Measurements from ENCODE around the gene COIL.

COIL gene

DNA sequence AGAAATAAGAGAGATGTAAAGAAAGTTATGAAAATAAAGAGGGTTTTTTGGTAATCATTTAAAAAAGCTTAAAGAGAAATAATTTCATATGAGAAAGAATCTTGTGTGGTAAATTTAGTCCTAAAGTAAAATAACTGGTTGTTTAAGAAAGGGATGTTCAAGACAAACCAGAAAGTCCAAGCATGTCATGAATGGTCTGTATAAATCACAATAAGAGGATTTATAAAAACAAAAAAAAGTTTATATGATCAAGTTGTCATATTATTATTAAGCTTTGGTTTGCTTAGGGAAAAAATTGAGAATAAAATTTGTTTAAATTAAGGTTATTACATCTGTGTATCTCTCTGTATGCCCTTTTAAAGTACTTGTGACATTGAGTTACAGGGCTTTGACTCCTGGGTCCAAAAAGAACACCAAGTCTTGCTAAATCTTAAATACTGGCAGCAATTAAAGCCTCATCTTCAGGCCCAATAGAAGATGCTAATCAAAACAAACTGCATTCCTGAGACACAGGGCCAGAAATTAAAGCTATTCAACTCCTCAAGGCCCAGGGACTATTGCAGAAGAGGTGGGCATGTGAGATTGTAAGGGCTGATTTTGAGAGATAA lies 31.4 kb downstream of the COIL start:
- H3K4me3 ChIP-seq (ENCODE audit: low read depth, low read length), result no peak overlapping the region
- TF ChIP-seq, protein P1, sequence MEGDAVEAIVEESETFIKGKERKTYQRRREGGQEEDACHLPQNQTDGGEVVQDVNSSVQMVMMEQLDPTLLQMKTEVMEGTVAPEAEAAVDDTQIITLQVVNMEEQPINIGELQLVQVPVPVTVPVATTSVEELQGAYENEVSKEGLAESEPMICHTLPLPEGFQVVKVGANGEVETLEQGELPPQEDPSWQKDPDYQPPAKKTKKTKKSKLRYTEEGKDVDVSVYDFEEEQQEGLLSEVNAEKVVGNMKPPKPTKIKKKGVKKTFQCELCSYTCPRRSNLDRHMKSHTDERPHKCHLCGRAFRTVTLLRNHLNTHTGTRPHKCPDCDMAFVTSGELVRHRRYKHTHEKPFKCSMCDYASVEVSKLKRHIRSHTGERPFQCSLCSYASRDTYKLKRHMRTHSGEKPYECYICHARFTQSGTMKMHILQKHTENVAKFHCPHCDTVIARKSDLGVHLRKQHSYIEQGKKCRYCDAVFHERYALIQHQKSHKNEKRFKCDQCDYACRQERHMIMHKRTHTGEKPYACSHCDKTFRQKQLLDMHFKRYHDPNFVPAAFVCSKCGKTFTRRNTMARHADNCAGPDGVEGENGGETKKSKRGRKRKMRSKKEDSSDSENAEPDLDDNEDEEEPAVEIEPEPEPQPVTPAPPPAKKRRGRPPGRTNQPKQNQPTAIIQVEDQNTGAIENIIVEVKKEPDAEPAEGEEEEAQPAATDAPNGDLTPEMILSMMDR (IDR thresholded peaks at IDR 0.05; ENCODE audit: low read depth, low read length, missing control alignments), result no peak
- no peak for DNase-seq (ENCODE audit: low read depth)
- in situ Hi-C loops (cut with HindIII; ENCODE audit: low sequenced_read_pairs), result no loop called here

DNA sequence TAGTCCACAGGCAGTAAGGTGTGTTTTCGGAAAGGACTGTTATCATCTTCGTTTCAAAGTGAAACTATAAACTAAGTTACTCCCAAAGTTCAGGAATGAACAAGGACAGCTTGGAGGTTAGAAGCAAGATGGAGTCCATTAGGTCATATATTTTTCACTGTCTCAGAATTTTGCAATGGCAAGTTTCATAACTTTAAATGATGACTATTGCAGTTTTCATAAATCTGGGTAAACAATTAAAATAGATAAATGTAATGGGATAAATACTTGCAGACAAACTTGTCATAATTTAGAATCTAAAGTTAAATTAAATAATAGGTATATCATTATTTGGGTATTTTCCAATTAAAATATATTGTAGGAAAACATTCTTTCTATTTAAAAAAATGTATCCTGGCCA lies 32.3 kb downstream of the COIL start:
- H3K4me3 ChIP-seq (ENCODE audit: low read depth, low read length), result no peak overlapping the region
- in situ Hi-C loops (cut with HindIII; ENCODE audit: low sequenced_read_pairs), result no loop called here
- TF ChIP-seq, protein P1 (IDR thresholded peaks at IDR 0.05; ENCODE audit: low read depth, low read length, missing control alignments), result no peak
- DNase-seq (ENCODE audit: low read depth), result no peak

DNA sequence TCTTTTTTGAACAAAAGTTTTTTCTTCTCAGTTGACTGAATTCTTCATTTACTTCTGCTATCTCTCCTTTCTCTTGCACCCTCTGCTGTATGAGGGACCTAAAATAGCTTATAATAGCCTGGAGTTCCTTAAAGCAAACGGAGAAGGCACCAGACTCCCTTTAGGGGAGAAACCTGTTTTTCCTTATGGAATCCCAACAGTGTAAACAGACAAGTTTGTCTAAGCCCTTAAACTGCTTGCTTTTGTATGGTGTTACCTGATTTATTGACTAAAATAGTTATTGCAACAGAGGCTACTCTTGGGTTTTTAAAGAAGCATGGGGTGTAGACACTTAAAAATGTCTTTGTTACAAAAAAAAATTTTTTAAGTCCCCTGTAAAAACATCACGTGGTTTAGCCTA lies 34.1 kb downstream of the COIL start:
- in situ Hi-C loops (cut with HindIII; ENCODE audit: low sequenced_read_pairs), result no loop called here
- H3K4me3 ChIP-seq (ENCODE audit: low read depth, low read length), result no peak overlapping the region
- DNase-seq (ENCODE audit: low read depth), result no peak
- TF ChIP-seq, protein P1 (IDR thresholded peaks at IDR 0.05; ENCODE audit: low read depth, low read length, missing control alignments), result no peak

DNA sequence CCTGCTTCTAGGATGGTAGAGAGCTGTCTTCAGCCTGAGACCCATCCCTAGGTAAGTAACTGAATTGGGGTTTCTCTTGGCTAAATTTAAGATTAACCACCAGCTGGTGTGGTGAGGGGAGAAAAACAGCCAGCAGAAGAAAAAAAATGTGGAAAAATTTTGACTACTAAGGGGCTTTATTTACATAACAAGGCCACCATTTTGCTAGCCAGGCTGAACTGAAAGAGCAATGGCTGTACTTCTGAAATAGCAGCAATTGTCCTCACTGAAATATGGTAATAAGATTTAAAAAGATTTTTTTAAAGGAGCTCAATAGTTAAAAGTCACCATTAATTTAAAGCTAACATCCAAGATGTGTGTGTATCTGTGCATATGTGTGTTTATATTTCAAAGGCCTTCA lies 34.6 kb downstream of the COIL start:
- TF ChIP-seq, protein P1 (IDR thresholded peaks at IDR 0.05; ENCODE audit: low read depth, low read length, missing control alignments), result no peak
- no peak overlapping the region for H3K4me3 ChIP-seq (ENCODE audit: low read depth, low read length)
- DNase-seq (ENCODE audit: low read depth), result no peak
- in situ Hi-C loops (cut with HindIII; ENCODE audit: low sequenced_read_pairs), result no loop called here

DNA sequence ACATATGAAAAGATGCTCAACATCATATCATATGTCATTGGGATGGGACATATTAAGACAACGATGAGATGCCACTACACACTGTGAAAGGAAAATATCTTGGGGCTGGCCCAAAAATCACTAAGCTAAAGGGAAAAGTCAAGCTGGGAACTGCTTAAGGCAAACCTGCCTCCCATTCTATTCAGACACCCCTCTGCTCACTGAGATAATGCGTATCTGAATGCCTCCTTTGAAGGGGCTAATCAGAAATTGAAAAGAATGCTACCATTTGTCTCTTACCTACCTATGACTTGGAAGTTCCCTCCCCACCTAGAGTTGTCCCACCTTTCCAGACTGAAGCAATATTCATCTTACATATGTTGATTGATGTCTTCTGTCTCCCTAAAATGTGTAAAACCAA lies 35.8 kb downstream of the COIL start:
- no peak for DNase-seq (ENCODE audit: low read depth)
- TF ChIP-seq, protein P1 (IDR thresholded peaks at IDR 0.05; ENCODE audit: low read depth, low read length, missing control alignments), result no peak
- in situ Hi-C loops (cut with HindIII; ENCODE audit: low sequenced_read_pairs), result no loop called here
- no peak overlapping the region for H3K4me3 ChIP-seq (ENCODE audit: low read depth, low read length)

DNA sequence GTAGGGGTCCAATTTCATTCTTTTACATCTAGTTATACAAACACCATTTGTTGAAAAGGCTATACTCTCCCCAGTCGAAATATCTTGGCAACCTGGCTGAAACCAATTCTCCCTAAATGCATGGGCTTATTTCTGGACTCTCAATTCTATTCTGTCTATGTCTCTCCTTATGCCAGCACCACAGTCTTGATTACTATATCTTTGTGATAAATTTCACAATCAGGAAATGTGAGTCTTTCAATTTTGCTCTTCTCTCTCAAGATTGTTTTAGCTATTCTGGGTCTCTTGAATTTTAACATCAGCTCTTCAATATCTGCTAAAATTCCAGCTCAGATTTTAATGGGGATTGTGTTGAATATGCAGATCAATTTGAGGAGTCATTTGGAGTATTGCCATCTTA lies 41.1 kb downstream of the COIL start:
- TF ChIP-seq, protein P1 (IDR thresholded peaks at IDR 0.05; ENCODE audit: low read depth, low read length, missing control alignments), result no peak
- in situ Hi-C loops (cut with HindIII; ENCODE audit: low sequenced_read_pairs), result no loop called here

More for the DNA sequence above, 41.1 kb downstream of the COIL start:
- no peak for DNase-seq (ENCODE audit: low read depth)
- no peak overlapping the region for H3K4me3 ChIP-seq (ENCODE audit: low read depth, low read length)
